H1 (cell line): ENCODE data around the gene GRM5. TPM values are rescaled to one million over a fixed set of nuclear protein-coding genes. Genes with fewer than 3 reads are reported as not detected.

Experiments
- CTCF ChIA-PET: fragments of 300-600 bp; sonication (Branson Sonifier 250); formaldehyde crosslinking; loops from one replicate; lab custom pipeline; 2021; ENCODE audit not compliant: partially characterized antibody; lab: Charles Lee
- POLR2A ChIA-PET: fragments of 300-600 bp; sonication (Branson Sonifier 250); formaldehyde crosslinking; loops from one replicate; lab custom pipeline; 2021; ENCODE audit warnings: inconsistent platforms; ENCODE audit not compliant: partially characterized antibody; lab: Charles Lee
- DNase-seq, 2 experiments: peaks; one replicate each; pipeline versions ENCODE4 v3.0.0 to v3.0.0-alpha.2; 2010 to 2022; ENCODE audit warnings: low spot score in 2 of 2, low read depth in 1 of 2, mixed read lengths in 1 of 2
- FAIRE-seq: peaks from 2 replicates; lab custom pipeline; 2011; peaks lifted over from hg19 to GRCh38; lab: Jason Lieb, UNC
- H2AFZ ChIP-seq: 2 replicates; pipeline ENCODE4 v1.8.1; 2012; ENCODE audit warnings: low read length, inconsistent platforms
- H2AK5ac ChIP-seq: 2 replicates; pipeline ENCODE4 v1.6.1; 2013; ENCODE audit warnings: low read depth, low read length
- H2BK120ac ChIP-seq: replicated peaks from 2 replicates; pipeline ENCODE3; 2013; ENCODE audit warnings: low read depth, low read length, inconsistent platforms
- H2BK12ac ChIP-seq: 2 replicates; pipeline ENCODE4 v1.6.1; 2013; ENCODE audit warnings: low read depth, low read length
- H2BK15ac ChIP-seq: 2 replicates; pipeline ENCODE4 v1.6.1; 2013; ENCODE audit warnings: low read length
- H2BK20ac ChIP-seq: 2 replicates; pipeline ENCODE4 v1.6.1; 2013; ENCODE audit warnings: low read length
- H2BK5ac ChIP-seq: 2 replicates; pipeline ENCODE4 v1.6.1; 2013; ENCODE audit warnings: low read depth, low read length
- H3K14ac ChIP-seq: 2 replicates; pipeline ENCODE4 v1.6.1; 2013; ENCODE audit warnings: inconsistent platforms; ENCODE audit not compliant: insufficient read length
- H3K18ac ChIP-seq: 2 replicates; pipeline ENCODE4 v1.6.1; 2013; ENCODE audit warnings: low read length; ENCODE audit errors: extremely low read depth
- H3K23ac ChIP-seq: 2 replicates; pipeline ENCODE4 v1.6.1; 2013; ENCODE audit warnings: inconsistent platforms; ENCODE audit not compliant: insufficient read length
- H3K23me2 ChIP-seq: 2 replicates; pipeline ENCODE4 v1.6.1; 2013; ENCODE audit warnings: low read depth, low read length
- H3K27ac ChIP-seq: 2 replicates; pipeline ENCODE4 v1.6.1; 2011; ENCODE audit warnings: low read depth, low read length, inconsistent platforms
- H3K27me3 ChIP-seq, 4 experiments: replicated peaks in 1 of 4; 1 replicate in 1 of 4; 2 replicates in 3 of 4; pipeline versions ENCODE4 v1.6.1 to v1.8.1; 2011 to 2013; ENCODE audit warnings: low read length in 3 of 4, mild to moderate bottlenecking in 3 of 4, inconsistent platforms in 2 of 4, mixed read lengths in 2 of 4, moderate library complexity in 1 of 4; ENCODE audit not compliant: control insufficient read depth in 3 of 4, insufficient read depth in 3 of 4; ENCODE audit errors: extremely low read depth in 1 of 4
- H3K36me3 ChIP-seq, 4 experiments: 2 replicates each; pipeline versions ENCODE4 v1.6.1 to v1.8.1; 2011 to 2013; ENCODE audit warnings: mild to moderate bottlenecking in 4 of 4, low read length in 3 of 4, moderate library complexity in 2 of 4, control low read depth in 1 of 4, inconsistent platforms in 1 of 4; ENCODE audit not compliant: insufficient read depth in 4 of 4, control insufficient read depth in 2 of 4
- H3K4ac ChIP-seq: replicated peaks from 2 replicates; pipeline ENCODE3; 2013; ENCODE audit warnings: low read length, low read depth, mixed read lengths, inconsistent platforms; ENCODE audit not compliant: insufficient read length
- H3K4me1 ChIP-seq, 4 experiments: replicated peaks in 1 of 4; 1 replicate in 1 of 4; 2 replicates in 3 of 4; pipeline versions ENCODE4 v1.6.1 to v1.8.1; 2011 to 2013; ENCODE audit warnings: low read length in 3 of 4, inconsistent platforms in 2 of 4, mixed read lengths in 1 of 4; ENCODE audit not compliant: insufficient read depth in 4 of 4, control insufficient read depth in 3 of 4
- H3K4me2 ChIP-seq, 2 experiments: 2 replicates each; pipeline versions ENCODE4 v1.6.1 to v1.8.1; 2011 to 2013; ENCODE audit warnings: low read depth in 2 of 2, low read length in 2 of 2, control low read depth in 1 of 2, inconsistent platforms in 1 of 2, mild to moderate bottlenecking in 1 of 2; ENCODE audit not compliant: insufficient read depth in 1 of 2
- H3K4me3 ChIP-seq, 4 experiments: fragments of 200-600, 300-600 bp in 1 of 4; sonication (generic), shearing (Covaris generic), sonication (Bioruptor Twin) in 1 of 4; 2 replicates each; pipeline versions ENCODE4 v1.5.1 to v1.8.1; 2011 to 2016; ENCODE audit warnings: low read length in 4 of 4, low read depth in 3 of 4, control low read depth in 2 of 4, inconsistent platforms in 2 of 4, mild to moderate bottlenecking in 2 of 4, mixed read lengths in 1 of 4, moderate library complexity in 1 of 4; ENCODE audit not compliant: insufficient read depth in 2 of 4; ENCODE audit errors: extremely low read depth in 1 of 4
- H3K56ac ChIP-seq: replicated peaks from 2 replicates; pipeline ENCODE3; 2013; ENCODE audit warnings: low read depth, mild to moderate bottlenecking, mixed read lengths, low read length, inconsistent platforms; ENCODE audit not compliant: insufficient read length
- H3K79me1 ChIP-seq: 2 replicates; pipeline ENCODE4 v1.6.1; 2013; ENCODE audit warnings: low read depth, low read length, control low read depth
- H3K79me2 ChIP-seq, 2 experiments: 2 replicates each; pipeline versions ENCODE4 v1.6.1 to v1.8.1; 2012 to 2013; ENCODE audit warnings: low read length in 2 of 2, mild to moderate bottlenecking in 2 of 2, inconsistent platforms in 1 of 2; ENCODE audit not compliant: insufficient read depth in 2 of 2, control insufficient read depth in 1 of 2
- H3K9ac ChIP-seq, 4 experiments: replicated peaks in 1 of 4; 1 replicate in 1 of 4; 2 replicates in 3 of 4; pipeline versions ENCODE4 v1.6.1 to v1.8.1; 2011 to 2013; ENCODE audit warnings: low read depth in 3 of 4, low read length in 3 of 4, control low read depth in 2 of 4, mild to moderate bottlenecking in 2 of 4, moderate library complexity in 2 of 4, inconsistent platforms in 1 of 4; ENCODE audit errors: extremely low read depth in 1 of 4
- H3K9me3 ChIP-seq, 2 experiments: 2 replicates each; pipeline versions ENCODE4 v1.6.1 to v1.8.1; 2012 to 2013; ENCODE audit warnings: mild to moderate bottlenecking in 2 of 2, moderate library complexity in 2 of 2, control low read depth in 1 of 2, inconsistent platforms in 1 of 2, low read depth in 1 of 2, low read length in 1 of 2, mixed read lengths in 1 of 2; ENCODE audit not compliant: insufficient read depth in 2 of 2
- H4K20me1 ChIP-seq, 2 experiments: replicated peaks in 1 of 2; 2 replicates each; pipeline versions ENCODE3 to v1.8.1; 2011 to 2013; ENCODE audit warnings: inconsistent platforms in 2 of 2, low read length in 2 of 2, mild to moderate bottlenecking in 1 of 2; ENCODE audit not compliant: insufficient read depth in 2 of 2, control insufficient read depth in 1 of 2
- H4K5ac ChIP-seq: 2 replicates; pipeline ENCODE4 v1.6.1; 2013; ENCODE audit warnings: low read length, low read depth, mixed read lengths, inconsistent platforms; ENCODE audit not compliant: insufficient read length
- H4K8ac ChIP-seq: 2 replicates; pipeline ENCODE4 v1.8.0; 2013; ENCODE audit warnings: mild to moderate bottlenecking, moderate library complexity, low read length, inconsistent platforms; ENCODE audit not compliant: insufficient read depth; ENCODE audit errors: extremely low read depth
- H4K91ac ChIP-seq: replicated peaks from 2 replicates; pipeline ENCODE3; 2013; ENCODE audit warnings: low read length, mixed read lengths, inconsistent platforms; ENCODE audit not compliant: insufficient read length
- CHD2 ChIP-seq: IDR thresholded peaks from 2 replicates; pipeline ENCODE4 v1.6.1; 2012; ENCODE audit warnings: low read length, improper control_type of control experiment
- EP300 ChIP-seq, 2 experiments: IDR thresholded peaks; 1 replicate in 1 of 2; 2 replicates in 1 of 2; pipeline ENCODE4 v1.6.1; 2011 to 2012; ENCODE audit warnings: low read depth in 2 of 2, low read length in 2 of 2, mild to moderate bottlenecking in 2 of 2, borderline replicate concordance in 1 of 2, inconsistent platforms in 1 of 2, moderate library complexity in 1 of 2
- KDM1A ChIP-seq: fragments of 200-600, 300-600 bp; sonication (generic); IDR thresholded peaks from 2 replicates; pipeline ENCODE4 v1.7.1; 2016; ENCODE audit warnings: mild to moderate bottlenecking, low read length, borderline replicate concordance
- SIRT6 ChIP-seq: IDR thresholded peaks from one replicate; pipeline ENCODE4 v1.7.1; 2012; ENCODE audit warnings: low read length, inconsistent platforms
- TAF1 ChIP-seq: IDR thresholded peaks from 2 replicates; pipeline ENCODE4 v1.6.1; 2011; ENCODE audit warnings: mild to moderate bottlenecking, low read depth, low read length
- TAF7 ChIP-seq: optimal IDR thresholded peaks from 2 replicates; pipeline ENCODE3; 2011; ENCODE audit warnings: low read depth, mild to moderate bottlenecking, inconsistent platforms, low read length, moderate library complexity, borderline replicate concordance
- WGBS, 2 experiments: shearing (Covaris generic) in 1 of 2; methylation state at CpG; one replicate each; pipeline versions ENCODE4 v1.1.6 to v1.1.7; 2013 to 2015; ENCODE audit warnings: low lambda C conversion rate in 2 of 2, mixed read lengths in 2 of 2, inconsistent platforms in 1 of 2, low coverage in 1 of 2, missing lambda C conversion rate in 1 of 2; ENCODE audit not compliant: insufficient replicate concordance in 2 of 2, insufficient coverage in 1 of 2, insufficient read length in 1 of 2; ENCODE audit errors: extremely low coverage in 1 of 2, missing lambda C conversion rate in 1 of 2; 5-methylcytosine and 5-hydroxymethylcytosine counted together
- polyA plus RNA-seq, 7 experiments: library from polyadenylated mRNA; depleted of rRNA in 3 of 7; stranded (reverse) in 5 of 7; unstranded in 2 of 7; fragments of >200 nt in 5 of 7; fragments of 200-250 nt in 2 of 7; gene quantifications; 1 replicate in 5 of 7; 2 replicates in 1 of 7; 4 replicates in 1 of 7; pipeline versions ENCODE4 v1.2.1 to v1.2.3, GENCODE V29; 2011 to 2013; ENCODE audit warnings: missing spikeins in 2 of 7, mixed read lengths in 2 of 7
- total RNA-seq: library from RNA; stranded (reverse); fragmentation: NEBNext Ultra II Directional; extraction: Animal tissue kit (Norgen Biotek cat#: 25700); gene quantifications from 2 replicates; pipeline ENCODE4 v1.2.1, GENCODE V29; 2021

GRM5 gene
- total and polyA plus RNA-seq, 2 of the 8 experiments (the other 6 are each of a cell fraction or from before 2014, with no cell fraction given): 0.15 to 0.43 TPM

- H3K9ac ChIP-seq: no peak overlapping the region
- 94% methylated on average over 6 of the region's 6 CpGs; no CpG with 5 or more reads in 1 of the 2 experiments for WGBS, 2 experiments
- FAIRE-seq: no peak
These were observed 376.1 kb downstream of the GRM5 start for GRCh38 chr11:88689548-88690240.

More at GRCh38 chr11:88689548-88690240, 376.1 kb downstream of the GRM5 start:
- Histone ChIP-seq H3K9me3 (peaks cover 0 to under 1% of the 10 kb centered on the region in 2 experiments; a peak in 3 of 4 replicates), H4K20me1 (no peaks in the 10 kb centered on the region), H2BK12ac (no peak overlapping the region), H4K8ac (no peak overlapping the region), H4K5ac (no peak overlapping the region), H3K4me1 (no peaks in the 10 kb centered on the region), H3K79me2 (no peaks in the 10 kb centered on the region), H3K23me2 (no peaks in the 10 kb centered on the region), H3K27me3 (no peaks in the 10 kb centered on the region), H3K14ac (no peak overlapping the region), H3K18ac (no peak overlapping the region), H2AFZ (no peak overlapping the region), H2BK120ac (no peak overlapping the region), H3K36me3 (no peaks in the 10 kb centered on the region), H3K56ac (no peak overlapping the region), H3K27ac (no peak overlapping the region), H2BK15ac (no peak overlapping the region), H3K79me1 (no peaks in the 10 kb centered on the region), H4K91ac (no peak overlapping the region), H3K4me2 (no peak overlapping the region), H3K4me3 (no peak overlapping the region), H3K23ac (no peak overlapping the region), H2BK5ac (no peak overlapping the region), H2BK20ac (no peak overlapping the region), H2AK5ac (no peak overlapping the region), H3K4ac (no peak overlapping the region)
- DNase-seq: no peak
- ChIA-PET CTCF (no interaction called here), POLR2A (no interaction called here)
- TF ChIP-seq TAF7 (no peak), EP300 (IDR thresholded peaks at IDR 0.05; ENCODE audit: borderline replicate concordance in 1 of 2, low read depth in 2 of 2, low read length in 2 of 2) (no peak), TAF1 (no peak), KDM1A (no peak), CHD2 (no peak), SIRT6 (no peak)
